ENCODE measurements around the gene MTNR1B. TPM values are rescaled to one million over a fixed set of nuclear protein-coding genes. Genes with fewer than 3 reads are reported as not detected.

Gene MTNR1B
- total RNA-seq, 2 experiments from 2014 or later: not detected

DNA sequence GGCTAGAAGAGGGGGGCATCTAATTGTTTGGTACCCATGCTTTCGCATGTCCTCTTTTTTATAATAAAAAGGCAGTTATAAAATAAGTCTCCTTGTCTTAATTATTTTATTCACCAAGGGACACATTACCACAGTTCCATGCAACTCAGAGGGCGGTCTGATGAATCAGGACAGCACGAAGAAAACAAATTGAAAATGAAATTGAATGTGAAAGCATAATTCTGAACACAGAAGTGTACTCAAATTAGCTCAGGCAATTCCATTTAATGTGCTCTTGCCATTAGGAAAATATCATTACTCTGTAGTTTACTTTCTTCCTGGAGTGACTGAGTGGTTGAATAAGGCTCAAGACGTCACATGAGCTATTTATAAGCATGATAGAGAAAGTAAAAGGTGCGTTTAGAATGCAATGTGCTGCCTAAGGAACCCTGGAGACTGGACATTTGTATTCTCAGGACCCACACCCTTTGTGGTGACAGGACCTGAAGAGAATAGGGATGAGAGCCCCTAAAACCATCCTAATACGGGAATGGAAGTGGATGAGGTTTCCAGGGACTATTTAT, 59.6 kb downstream of the MTNR1B start:
- POLR2A ChIA-PET: no interaction called here
- H3K36me3 ChIP-seq (ENCODE audit: insufficient read depth, low read length): no peaks in the 10 kb centered on the region
- H3K4me3 ChIP-seq (ENCODE audit: low read length): no peak overlapping the region
- H3K27me3 ChIP-seq (ENCODE audit: control insufficient read depth in 1 of 2, insufficient read depth in 2 of 2, low read length in 2 of 2): no peaks in the 10 kb centered on the region
- no peak overlapping the region for H3K4me3 Mint-ChIP-seq
- CTCF ChIA-PET: no interaction called here
- H3K36me3 Mint-ChIP-seq (ENCODE audit: low read depth): no peaks in the 10 kb centered on the region
- H3K9me3 Mint-ChIP-seq: no peaks in the 10 kb centered on the region
- no peaks in the 10 kb centered on the region for H3K9me3 ChIP-seq (ENCODE audit: control insufficient read depth in 1 of 2, insufficient read depth in 1 of 2, low read length in 2 of 2)
- ATAC-seq (ENCODE audit: poor library complexity): no peak
- H3K27ac Mint-ChIP-seq: no peak overlapping the region
- intact Hi-C loops (cut with DNase I, micrococcal nuclease): no loop called here
- no peak for DNase-seq
- no peak overlapping the region for H3K27ac ChIP-seq (ENCODE audit: low read depth in 1 of 2, low read length in 2 of 2)
- no peaks in the 10 kb centered on the region for H3K27me3 Mint-ChIP-seq
- H3K4me1 Mint-ChIP-seq (ENCODE audit: low read depth): no peaks in the 10 kb centered on the region
- TF ChIP-seq, protein P1, sequence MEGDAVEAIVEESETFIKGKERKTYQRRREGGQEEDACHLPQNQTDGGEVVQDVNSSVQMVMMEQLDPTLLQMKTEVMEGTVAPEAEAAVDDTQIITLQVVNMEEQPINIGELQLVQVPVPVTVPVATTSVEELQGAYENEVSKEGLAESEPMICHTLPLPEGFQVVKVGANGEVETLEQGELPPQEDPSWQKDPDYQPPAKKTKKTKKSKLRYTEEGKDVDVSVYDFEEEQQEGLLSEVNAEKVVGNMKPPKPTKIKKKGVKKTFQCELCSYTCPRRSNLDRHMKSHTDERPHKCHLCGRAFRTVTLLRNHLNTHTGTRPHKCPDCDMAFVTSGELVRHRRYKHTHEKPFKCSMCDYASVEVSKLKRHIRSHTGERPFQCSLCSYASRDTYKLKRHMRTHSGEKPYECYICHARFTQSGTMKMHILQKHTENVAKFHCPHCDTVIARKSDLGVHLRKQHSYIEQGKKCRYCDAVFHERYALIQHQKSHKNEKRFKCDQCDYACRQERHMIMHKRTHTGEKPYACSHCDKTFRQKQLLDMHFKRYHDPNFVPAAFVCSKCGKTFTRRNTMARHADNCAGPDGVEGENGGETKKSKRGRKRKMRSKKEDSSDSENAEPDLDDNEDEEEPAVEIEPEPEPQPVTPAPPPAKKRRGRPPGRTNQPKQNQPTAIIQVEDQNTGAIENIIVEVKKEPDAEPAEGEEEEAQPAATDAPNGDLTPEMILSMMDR (IDR thresholded peaks at IDR 0.05): no peak
- no peaks in the 10 kb centered on the region for H3K4me1 ChIP-seq (ENCODE audit: insufficient read depth, low read length)

GRCh38 chr11:93031386-93031785, 61.9 kb downstream of the MTNR1B start:
- no peaks in the 10 kb centered on the region for H3K36me3 Mint-ChIP-seq (ENCODE audit: low read depth)
- H3K9me3 Mint-ChIP-seq: no peaks in the 10 kb centered on the region
- no peak for ATAC-seq (ENCODE audit: poor library complexity)
- Histone ChIP-seq H3K4me3 (ENCODE audit: low read length) (no peak overlapping the region), H3K27ac (ENCODE audit: low read depth in 1 of 2, low read length in 2 of 2) (no peak overlapping the region), H3K4me1 (ENCODE audit: insufficient read depth, low read length) (no peaks in the 10 kb centered on the region), H3K36me3 (ENCODE audit: insufficient read depth, low read length) (no peaks in the 10 kb centered on the region), H3K27me3 (ENCODE audit: control insufficient read depth in 1 of 2, insufficient read depth in 2 of 2, low read length in 2 of 2) (no peaks in the 10 kb centered on the region), H3K9me3 (ENCODE audit: control insufficient read depth in 1 of 2, insufficient read depth in 1 of 2, low read length in 2 of 2) (no peaks in the 10 kb centered on the region)
- POLR2A ChIA-PET: no interaction called here
- CTCF ChIA-PET: no interaction called here
- H3K27me3 Mint-ChIP-seq: no peaks in the 10 kb centered on the region
- TF ChIP-seq, protein P1 (IDR thresholded peaks at IDR 0.05): no peak
- H3K4me1 Mint-ChIP-seq (ENCODE audit: low read depth): no peaks in the 10 kb centered on the region
- intact Hi-C loops (cut with DNase I, micrococcal nuclease): no loop called here
- no peak for DNase-seq
- H3K27ac Mint-ChIP-seq: no peak overlapping the region
- no peak overlapping the region for H3K4me3 Mint-ChIP-seq

Other genes with a start within 250 kb of the MTNR1B start
- 10 to 100 TPM; 15.9 to 16.4 TPM for gene SLC36A4, start 228.3 kb downstream of the MTNR1B start, total RNA-seq

Measured in CD4-positive, alpha-beta T cell (primary cell).